Measurements from ENCODE around the gene PCAT6. TPM values are rescaled to one million over a fixed set of nuclear protein-coding genes. Genes with fewer than 3 reads are reported as not detected.

Gene PCAT6
- total and polyA plus RNA-seq, 2 of the 8 experiments (the other 6 are each of a cell fraction or from before 2014, with no cell fraction given) = 4.6 to 14.7 TPM

DNA sequence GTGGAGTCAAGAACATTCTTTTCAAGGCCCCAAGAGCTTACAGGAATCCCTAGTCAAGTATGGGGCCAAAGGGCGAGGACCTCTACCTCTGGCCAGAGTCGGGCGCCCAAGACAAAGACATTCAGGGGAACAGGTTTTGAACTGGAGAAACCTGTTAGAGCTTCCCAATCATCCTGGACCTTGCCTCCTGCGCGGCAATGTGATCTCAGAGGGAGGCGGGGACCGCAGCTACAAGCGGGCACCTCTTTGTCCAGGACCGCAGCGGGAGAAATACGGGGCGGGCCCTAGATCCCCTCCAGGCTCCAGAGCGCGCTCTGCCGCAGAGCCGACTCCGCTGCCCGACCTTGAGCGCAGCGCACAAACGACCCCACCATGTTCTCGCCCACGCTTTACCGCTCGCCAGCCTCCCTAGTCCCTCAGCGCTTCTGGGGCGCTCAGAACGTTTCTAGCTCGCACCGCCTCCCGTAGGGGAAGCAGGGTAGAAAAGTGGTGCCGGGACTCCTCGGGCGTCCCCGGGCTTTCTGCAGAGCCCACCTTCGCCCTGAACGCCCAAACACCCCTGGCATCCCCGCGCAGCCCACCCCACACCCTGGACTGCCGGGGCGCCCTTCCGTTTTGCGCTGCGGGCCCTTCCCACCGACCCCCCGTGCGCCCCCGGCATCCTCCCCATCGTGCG is 50.1 kb downstream of the PCAT6 start:
- Histone ChIP-seq H3K14ac (ENCODE audit: insufficient read length) (no peak overlapping the region), H2BK12ac (ENCODE audit: low read depth, low read length) (no peak overlapping the region), H3K9me3 (ENCODE audit: insufficient read depth in 2 of 2, low read depth in 1 of 2, low read length in 1 of 2) (no peaks in the 10 kb centered on the region), H2BK120ac (replicated peaks; ENCODE audit: low read depth, low read length) (no peak overlapping the region), H3K56ac (replicated peaks; ENCODE audit: insufficient read length, low read depth, low read length) (peak overlapping the region; percentile 67), H3K18ac (ENCODE audit: extremely low read depth, low read length) (peak overlapping the region; percentile 94), H2BK5ac (ENCODE audit: low read depth, low read length) (peak overlapping the region; percentile 82), H2BK20ac (ENCODE audit: low read length) (no peak overlapping the region), H4K20me1 (replicated peaks in 1 of 2; ENCODE audit: control insufficient read depth in 1 of 2, insufficient read depth in 2 of 2, low read length in 2 of 2) (peaks cover 0 to 5% of the 10 kb centered on the region in 2 experiments), H3K4me1 (replicated peaks in 1 of 4; ENCODE audit: control insufficient read depth in 3 of 4, insufficient read depth in 4 of 4, low read length in 3 of 4) (peaks cover 0 to 8% (median 3%) of the 10 kb centered on the region in 4 experiments; a peak in 3 of 7 replicates), H3K27me3 (replicated peaks in 1 of 4; ENCODE audit: control insufficient read depth in 3 of 4, extremely low read depth in 1 of 4, insufficient read depth in 3 of 4, low read length in 3 of 4) (no peaks in the 10 kb centered on the region), H2AK5ac (ENCODE audit: low read depth, low read length) (no peak overlapping the region), H3K79me2 (ENCODE audit: control insufficient read depth in 1 of 2, insufficient read depth in 2 of 2, low read length in 2 of 2) (peaks cover 3 to 25% of the 10 kb centered on the region in 2 experiments; a peak in 3 of 4 replicates), H4K5ac (ENCODE audit: insufficient read length, low read depth, low read length) (peak overlapping the region; percentile 64), H4K91ac (replicated peaks; ENCODE audit: insufficient read length, low read length) (peak overlapping the region; percentile 86), H3K4ac (replicated peaks; ENCODE audit: insufficient read length, low read depth, low read length) (peak overlapping the region; percentile 16), H3K4me2 (ENCODE audit: insufficient read depth in 1 of 2, low read depth in 2 of 2, low read length in 2 of 2) (peak overlapping the region; percentile 84 to 85), H3K79me1 (ENCODE audit: low read depth, low read length) (peaks cover 13% of the 10 kb centered on the region), H3K4me3 (ENCODE audit: extremely low read depth in 1 of 4, insufficient read depth in 2 of 4, low read depth in 3 of 4, low read length in 4 of 4) (peak overlapping the region; percentile 81 to 92 (median 88)), H3K9ac (replicated peaks in 1 of 4; ENCODE audit: extremely low read depth in 1 of 4, low read depth in 3 of 4, low read length in 3 of 4) (peak overlapping the region; percentile 85 to 96 (median 90)), H2AFZ (ENCODE audit: low read length) (0 out of 2 replicates have a peak overlapping the region, but pooled peaks have one; percentile 28), H3K23ac (ENCODE audit: insufficient read length) (no peak overlapping the region), H4K8ac (ENCODE audit: extremely low read depth, insufficient read depth, low read length) (peak overlapping the region; percentile 94; the same call in 1 of the 2 replicates), H3K23me2 (ENCODE audit: low read depth, low read length) (0 out of 2 replicates have a peak, but pooled peaks cover 2% of the 10 kb centered on the region), H2BK15ac (ENCODE audit: low read length) (no peak overlapping the region), H3K36me3 (ENCODE audit: control insufficient read depth in 2 of 4, insufficient read depth in 4 of 4, low read length in 3 of 4) (peaks cover 10 to 28% (median 22%) of the 10 kb centered on the region in 4 experiments), H3K27ac (ENCODE audit: low read depth, low read length) (peak overlapping the region; percentile 91)
- WGBS, 2 experiments (ENCODE audit: extremely low coverage in 1 of 2, insufficient coverage in 1 of 2, insufficient read length in 1 of 2, insufficient replicate concordance in 2 of 2, low coverage in 1 of 2, low lambda C conversion rate in 2 of 2, missing lambda C conversion rate in 1 of 2) = 1% methylated on average over 37 of the region's 50 CpGs; no CpG with 5 or more reads in 1 of the 2 experiments
- ChIA-PET CTCF (ENCODE audit: partially characterized antibody) (interaction anchor here (0.9 to 2.2 kb wide), 6 partner anchors 9 to 48 kb away, joined by 3 to 10 read pairs (median 4); no protein-coding TSS in a partner anchor), POLR2A (ENCODE audit: partially characterized antibody) (interaction anchor here (0.6 to 5.5 kb wide), 37 partner anchors 8 to 166 kb away, joined by 3 to 46 read pairs (median 5); partner anchors contain the start of genes KDM5B, KLHL12, PCAT6 and PPFIA4)
- FAIRE-seq (no peak), DNase-seq (ENCODE audit: low read depth in 1 of 2, low spot score in 2 of 2) (peak; percentile 78 to 85)
- TF ChIP-seq YY1 (IDR thresholded peaks at IDR 0.05; ENCODE audit: low read depth, low read length) (no peak), SP1 (IDR thresholded peaks at IDR 0.05; ENCODE audit: low read depth, low read length) (peak; percentile 85), POLR2AphosphoS5 (IDR thresholded peaks at IDR 0.05; ENCODE audit: low read depth, low read length) (peak; percentile 74), CREB1 (IDR thresholded peaks at IDR 0.05) (peak; percentile 80), POLR2A (IDR thresholded peaks at IDR 0.05; ENCODE audit: control extremely low read depth in 1 of 2, low read depth in 2 of 2, low read length in 2 of 2) (peak; percentile 51 to 96), CTBP2 (IDR thresholded peaks at IDR 0.05; ENCODE audit: borderline replicate concordance, insufficient read depth, insufficient read length, low read length) (no peak), SAP30 (IDR thresholded peaks at IDR 0.05; ENCODE audit: insufficient read depth, insufficient replicate concordance, low read length) (peak; percentile 21), JUND (IDR thresholded peaks at IDR 0.05; ENCODE audit: low read length) (0 out of 2 replicates have a peak, but pooled peaks have one; percentile 35), TBP (IDR thresholded peaks at IDR 0.05; ENCODE audit: low read depth, low read length) (peak; percentile 85), BACH1 (IDR thresholded peaks at IDR 0.05; ENCODE audit: low read length) (no peak), SIN3A (conservative IDR thresholded peaks at IDR 0.05 in 1 of 2, IDR thresholded peaks at IDR 0.05 in 1 of 2; ENCODE audit: low read depth in 1 of 2, low read length in 2 of 2) (0 out of 4 replicates have a peak, but pooled peaks of 1 of the 2 experiments have one; percentile 29)
- TF ChIP-seq, protein P1, sequence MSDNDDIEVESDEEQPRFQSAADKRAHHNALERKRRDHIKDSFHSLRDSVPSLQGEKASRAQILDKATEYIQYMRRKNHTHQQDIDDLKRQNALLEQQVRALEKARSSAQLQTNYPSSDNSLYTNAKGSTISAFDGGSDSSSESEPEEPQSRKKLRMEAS (IDR thresholded peaks at IDR 0.05) = peak; percentile 55
